HCT116 (cell line): ENCODE data around the gene CACNA2D3. TPM values are rescaled to one million over a fixed set of nuclear protein-coding genes. Genes with fewer than 3 reads are reported as not detected.

Source experiments
- ATAC-seq: fragments of 200-7000 bp; cut with Tn5 transposase; 2 replicates; pipeline ENCODE4 v1.9.1; 2020; ENCODE audit warnings: mild to moderate bottlenecking, moderate library complexity
- BruUV-seq: library from RNA; stranded (reverse); fragments of 400-500 nt; replicated peaks from 2 replicates; lab custom pipeline; 2021; lab: Mats Ljungman, UMichigan
- CTCF ChIA-PET: fragments of 300-600 bp; sonication (Branson Sonifier 250); formaldehyde crosslinking; loops from one replicate; lab custom pipeline; 2021; ENCODE audit warnings: antibody characterized with exemption; lab: Charles Lee
- POLR2A ChIA-PET: fragments of 300-600, 350-600 bp; sonication (Branson Sonifier 250); formaldehyde crosslinking; loops from one replicate; lab custom pipeline; 2021; ENCODE audit warnings: antibody characterized with exemption; lab: Charles Lee
- RAD21 ChIA-PET, 2 experiments: fragments of 300-600 bp; sonication (Branson Sonifier 250); formaldehyde crosslinking; loops; one replicate each; lab custom pipeline; 2023; ENCODE audit warnings: low total read pairs in 2 of 2; ENCODE audit not compliant: uncharacterized antibody in 2 of 2, unreplicated experiment in 2 of 2, low non-redundant PET in 1 of 2; lab: Charles Lee
- DNase-seq: peaks from one replicate; pipeline ENCODE4 v3.0.0-alpha.2; 2010; ENCODE audit warnings: low read depth, low spot score
- H2AFZ ChIP-seq: fragments of 200-600 bp; shearing (Covaris generic), sonication (generic); 2 replicates; pipeline ENCODE4 v1.6.1; 2017; ENCODE audit warnings: low read depth, mixed run types, mixed read lengths, antibody characterized with exemption, low read length; ENCODE audit not compliant: poor library complexity, severe bottlenecking
- H3K27ac ChIP-seq: 2 replicates; pipeline ENCODE4 v1.5.1; 2012; ENCODE audit warnings: low read depth, low read length
- H3K27me3 ChIP-seq: fragments of 200-600 bp; sonication (generic); 2 replicates; pipeline ENCODE4 v1.6.1; 2016; ENCODE audit warnings: mixed run types, low read length, mixed read lengths; ENCODE audit not compliant: insufficient read depth
- H3K36me3 ChIP-seq, 2 experiments: fragments of 200-500 bp in 1 of 2; fragments of 200-600 bp in 1 of 2; sonication (Bioruptor generic) in 1 of 2; sonication (generic) in 1 of 2; 2 replicates each; pipeline versions ENCODE4 v1.5.1 to v1.6.1; 2014 to 2016; ENCODE audit warnings: low read length in 2 of 2, inconsistent platforms in 1 of 2, mixed read lengths in 1 of 2, mixed run types in 1 of 2; ENCODE audit not compliant: insufficient read depth in 2 of 2, control insufficient read depth in 1 of 2
- H3K4me1 ChIP-seq, 2 experiments: fragments of 200-600 bp in 1 of 2; sonication (generic) in 1 of 2; 2 replicates each; pipeline versions ENCODE4 v1.5.1 to v1.6.1; 2012 to 2017; ENCODE audit warnings: low read length in 2 of 2, inconsistent platforms in 1 of 2, mild to moderate bottlenecking in 1 of 2, mixed read lengths in 1 of 2, mixed run types in 1 of 2, moderate library complexity in 1 of 2; ENCODE audit not compliant: insufficient read depth in 2 of 2, control insufficient read depth in 1 of 2
- H3K4me2 ChIP-seq: fragments of 200-600 bp; sonication (generic); 2 replicates; pipeline ENCODE4 v1.6.1; 2017; ENCODE audit warnings: mixed run types, low read length, mixed read lengths
- H3K4me3 ChIP-seq, 2 experiments: fragments of 200-600 bp in 1 of 2; sonication (generic) in 1 of 2; replicated peaks in 1 of 2; 2 replicates each; pipeline ENCODE4 v1.5.1; 2011 to 2016; ENCODE audit warnings: low read length in 2 of 2, control low read depth in 1 of 2, low read depth in 1 of 2, mild to moderate bottlenecking in 1 of 2, mixed read lengths in 1 of 2, mixed run types in 1 of 2
- H3K79me2 ChIP-seq: fragments of 200-600 bp; sonication (generic); 2 replicates; pipeline ENCODE4 v1.6.1; 2017; ENCODE audit warnings: mild to moderate bottlenecking, mixed run types, low read length, moderate library complexity, mixed read lengths; ENCODE audit not compliant: insufficient read depth
- H3K9ac ChIP-seq: fragments of 200-600 bp; sonication (generic); 2 replicates; pipeline ENCODE4 v1.6.1; 2016; ENCODE audit warnings: low read length, mixed read lengths
- H3K9me2 ChIP-seq: fragments of 200-600 bp; sonication (generic), shearing (Covaris generic); 2 replicates; pipeline ENCODE4 v1.6.1; 2017; ENCODE audit warnings: mixed run types, mild to moderate bottlenecking, moderate library complexity; ENCODE audit not compliant: insufficient read depth
- H3K9me3 ChIP-seq, 2 experiments: fragments of 200-500 bp in 1 of 2; fragments of 200-600 bp in 1 of 2; sonication (Bioruptor generic) in 1 of 2; sonication (generic) in 1 of 2; 2 replicates each; pipeline ENCODE4 v1.6.1; 2014 to 2017; ENCODE audit warnings: low read length in 2 of 2, mixed read lengths in 2 of 2, inconsistent platforms in 1 of 2, low read depth in 1 of 2, mild to moderate bottlenecking in 1 of 2, mixed run types in 1 of 2, moderate library complexity in 1 of 2; ENCODE audit not compliant: control insufficient read depth in 1 of 2, insufficient read depth in 1 of 2
- H4K20me1 ChIP-seq: fragments of 200-600 bp; sonication (generic), shearing (Covaris generic); 2 replicates; pipeline ENCODE4 v1.6.1; 2017; ENCODE audit warnings: mixed run types, mild to moderate bottlenecking, moderate library complexity; ENCODE audit not compliant: insufficient read depth
- CBX3 ChIP-seq: IDR thresholded peaks from 2 replicates; pipeline ENCODE4 v1.6.1; 2012; ENCODE audit warnings: low read depth
- CTCF ChIP-seq, 3 experiments: fragments of 200-600 bp in 1 of 3; sonication (generic) in 1 of 3; IDR thresholded peaks in 2 of 3; conservative IDR thresholded peaks in 1 of 3; 2 replicates each; pipeline ENCODE4 v1.5.1; 2012 to 2017; ENCODE audit warnings: low read depth in 2 of 3, low read length in 2 of 3, antibody characterized with exemption in 1 of 3, borderline replicate concordance in 1 of 3, control low read depth in 1 of 3, mild to moderate bottlenecking in 1 of 3, mixed read lengths in 1 of 3, mixed run types in 1 of 3, moderate library complexity in 1 of 3; ENCODE audit not compliant: insufficient read depth in 1 of 3
- EZH2phosphoT487 ChIP-seq: fragments of 200-600 bp; IDR thresholded peaks from 2 replicates; pipeline ENCODE4 v1.6.1; 2018; ENCODE audit warnings: antibody characterized with exemption, borderline replicate concordance
- MAX ChIP-seq: IDR thresholded peaks from 2 replicates; pipeline ENCODE4 v1.6.1; 2012
- RAD21 ChIP-seq: IDR thresholded peaks from 2 replicates; pipeline ENCODE4 v1.6.1; 2012; ENCODE audit warnings: low read depth, mild to moderate bottlenecking
- REST ChIP-seq: IDR thresholded peaks from 2 replicates; pipeline ENCODE4 v1.6.1; 2012; ENCODE audit warnings: low read depth
- SRF ChIP-seq: IDR thresholded peaks from 2 replicates; pipeline ENCODE4 v1.6.1; 2012; ENCODE audit warnings: low read depth
- TCF7L2 ChIP-seq: IDR thresholded peaks from 2 replicates; pipeline ENCODE4 v1.7.0; 2011; ENCODE audit warnings: borderline replicate concordance, inconsistent platforms; ENCODE audit not compliant: insufficient read depth, insufficient read length; ENCODE audit errors: extremely low read depth
- intact Hi-C: fragments of 100-400 bp; cut with micrococcal nuclease; formaldehyde crosslinking; loops from 2 replicates; pipeline ENCODE4 v1.10.0; 2022
- total RNA-seq: library from RNA; stranded (reverse); gene quantifications from one replicate; pipeline ENCODE4 v1.2.1, GENCODE V29; 2021; ENCODE audit not compliant: unreplicated experiment

The CACNA2D3 gene
- total RNA-seq, 1 experiment from 2014 or later: 0.20 TPM

GRCh38 chr3:54427501-54427900 is 305.1 kb downstream of the CACNA2D3 start (continued):
- TF ChIP-seq TCF7L2: no peak
- no peak for TF ChIP-seq RAD21
- TF ChIP-seq REST: no peak
- no peak for TF ChIP-seq EZH2phosphoT487
- no peak for TF ChIP-seq CBX3

DNA sequence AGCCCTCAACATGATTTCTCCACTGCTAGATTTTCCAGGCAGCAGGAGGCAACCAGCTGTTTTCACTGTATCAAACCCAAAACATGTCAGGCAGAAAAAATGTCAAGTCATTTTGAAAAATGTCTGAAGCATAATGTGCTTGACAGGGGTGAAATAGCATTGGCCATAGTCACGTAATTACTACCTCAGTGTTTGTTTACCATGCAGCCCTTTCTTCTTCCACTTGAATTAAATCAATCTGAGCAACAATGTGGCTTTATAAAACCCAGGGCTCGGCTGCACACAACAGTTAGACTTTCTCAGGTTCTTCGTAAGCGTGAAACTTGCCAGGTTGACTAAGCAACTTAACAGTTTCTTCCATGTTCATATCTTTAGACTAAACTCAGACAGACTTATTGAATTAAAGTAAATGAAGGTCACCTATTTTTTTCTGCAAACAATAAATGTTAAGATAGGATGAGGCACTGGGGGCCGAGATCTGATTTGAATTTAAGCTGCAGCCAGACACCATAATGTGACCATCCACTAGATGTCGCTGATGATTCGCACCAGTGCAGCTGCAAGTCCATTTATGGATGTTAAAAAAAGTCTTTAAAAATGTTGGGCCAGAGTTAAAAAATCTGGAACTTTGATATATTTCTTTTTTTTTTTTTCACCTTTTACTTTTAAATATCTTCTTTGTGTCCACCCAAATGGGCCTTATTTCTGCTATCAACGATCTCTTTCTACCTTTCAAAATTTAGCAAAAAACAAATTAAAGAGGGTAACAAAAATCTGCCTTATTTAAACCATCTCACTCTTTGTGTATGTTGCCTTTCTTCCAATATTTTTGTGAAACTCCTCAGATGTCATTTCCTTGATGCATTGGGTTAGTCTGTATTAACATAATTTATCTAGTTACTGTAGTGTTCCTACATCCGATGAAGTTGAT is 305.9 kb downstream of the CACNA2D3 start:
- BruUV-seq: no TSS peak
- RAD21 ChIA-PET: no interaction called here
- TF ChIP-seq CTCF (IDR thresholded peaks at IDR 0.05 in 2 of 3, conservative IDR thresholded peaks at IDR 0.05 in 1 of 3; ENCODE audit: borderline replicate concordance in 1 of 3, insufficient read depth in 1 of 3, low read depth in 2 of 3, low read length in 2 of 3): peak; percentile 31 to 80 (median 80); a peak in 5 of 6 replicates
- TF ChIP-seq RAD21: peak; percentile 70
- no peak for TF ChIP-seq EZH2phosphoT487
- TF ChIP-seq MAX: no peak
- TF ChIP-seq SRF: no peak
- TF ChIP-seq, all 23 proteins: peak for 2
- POLR2A ChIA-PET: no interaction called here
- ATAC-seq (peak; percentile 49; the same call in 1 of the 2 replicates), DNase-seq (peak; percentile 36)
- Histone ChIP-seq H3K4me3 (no peak overlapping the region), H3K79me2 (no peaks in the 10 kb centered on the region), H3K9me2 (no peaks in the 10 kb centered on the region), H3K27me3 (no peaks in the 10 kb centered on the region; the same call in 1 of the 2 replicates), H3K4me1 (no peaks in the 10 kb centered on the region), H3K9me3 (no peaks in the 10 kb centered on the region), H3K36me3 (no peaks in the 10 kb centered on the region), H3K9ac (no peak overlapping the region), H4K20me1 (no peaks in the 10 kb centered on the region), H3K27ac (no peak overlapping the region), H2AFZ (no peak overlapping the region), H3K4me2 (no peak overlapping the region)
- CTCF ChIA-PET: interaction anchor here (0.7 to 1.2 kb wide), 5 partner anchors 10 to 1823 kb away, joined by 3 to 5 read pairs (median 3); no protein-coding TSS in a partner anchor
- intact Hi-C loops: loop anchor here (1.0 to 5.0 kb wide), 4 partner anchors 491 to 1875 kb away; no protein-coding TSS in a partner anchor
